ENCODE data around the gene ZBTB43.

The ZBTB43 gene

DNA sequence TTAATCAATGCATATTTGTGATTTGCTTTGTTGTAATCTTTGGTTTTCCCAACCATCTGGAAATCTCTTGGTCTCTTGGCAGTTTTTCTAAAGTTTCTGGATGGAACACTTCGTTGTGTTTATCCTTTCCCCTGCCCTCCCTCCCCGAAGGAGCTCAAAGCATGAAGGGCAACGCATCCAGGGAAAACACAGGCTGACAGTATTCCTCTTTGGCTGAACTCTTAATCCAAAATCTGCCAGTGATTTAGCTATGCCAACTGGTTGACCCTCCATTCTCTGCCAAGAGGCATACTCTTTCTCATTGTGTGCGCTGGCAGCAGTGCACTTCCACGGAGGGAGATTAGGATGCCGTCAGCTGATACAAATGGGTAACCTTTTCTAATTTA lies 76.1 kb downstream of the ZBTB43 start:
- TF ChIP-seq, protein P1, sequence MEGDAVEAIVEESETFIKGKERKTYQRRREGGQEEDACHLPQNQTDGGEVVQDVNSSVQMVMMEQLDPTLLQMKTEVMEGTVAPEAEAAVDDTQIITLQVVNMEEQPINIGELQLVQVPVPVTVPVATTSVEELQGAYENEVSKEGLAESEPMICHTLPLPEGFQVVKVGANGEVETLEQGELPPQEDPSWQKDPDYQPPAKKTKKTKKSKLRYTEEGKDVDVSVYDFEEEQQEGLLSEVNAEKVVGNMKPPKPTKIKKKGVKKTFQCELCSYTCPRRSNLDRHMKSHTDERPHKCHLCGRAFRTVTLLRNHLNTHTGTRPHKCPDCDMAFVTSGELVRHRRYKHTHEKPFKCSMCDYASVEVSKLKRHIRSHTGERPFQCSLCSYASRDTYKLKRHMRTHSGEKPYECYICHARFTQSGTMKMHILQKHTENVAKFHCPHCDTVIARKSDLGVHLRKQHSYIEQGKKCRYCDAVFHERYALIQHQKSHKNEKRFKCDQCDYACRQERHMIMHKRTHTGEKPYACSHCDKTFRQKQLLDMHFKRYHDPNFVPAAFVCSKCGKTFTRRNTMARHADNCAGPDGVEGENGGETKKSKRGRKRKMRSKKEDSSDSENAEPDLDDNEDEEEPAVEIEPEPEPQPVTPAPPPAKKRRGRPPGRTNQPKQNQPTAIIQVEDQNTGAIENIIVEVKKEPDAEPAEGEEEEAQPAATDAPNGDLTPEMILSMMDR (IDR thresholded peaks at IDR 0.05; ENCODE audit: low read depth, low read length) = no peak
- no peak overlapping the region for H3K4me3 ChIP-seq (ENCODE audit: low read depth, low read length)

DNA sequence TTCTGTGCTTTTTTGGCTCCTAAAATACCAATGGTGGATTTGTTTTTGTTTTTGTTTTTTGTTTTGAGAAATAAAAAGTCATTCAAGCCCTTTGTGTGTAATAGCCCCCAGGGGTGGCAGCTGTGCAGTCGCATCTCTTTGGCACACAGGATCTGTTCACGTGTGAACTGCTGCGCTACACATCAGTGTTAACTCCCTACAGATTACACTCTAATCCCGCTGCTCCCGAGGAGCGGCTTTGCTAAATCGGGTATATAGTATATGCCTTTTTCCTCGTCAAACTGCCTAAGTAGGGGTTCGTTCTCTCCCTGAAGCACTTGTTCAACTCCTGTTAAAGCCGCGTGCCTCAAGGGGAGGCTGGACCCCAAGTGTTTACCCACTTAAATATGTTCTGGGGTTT lies 77.9 kb downstream of the ZBTB43 start:
- TF ChIP-seq, protein P1 (IDR thresholded peaks at IDR 0.05; ENCODE audit: low read depth, low read length) = no peak
- no peak overlapping the region for H3K4me3 ChIP-seq (ENCODE audit: low read depth, low read length)

DNA sequence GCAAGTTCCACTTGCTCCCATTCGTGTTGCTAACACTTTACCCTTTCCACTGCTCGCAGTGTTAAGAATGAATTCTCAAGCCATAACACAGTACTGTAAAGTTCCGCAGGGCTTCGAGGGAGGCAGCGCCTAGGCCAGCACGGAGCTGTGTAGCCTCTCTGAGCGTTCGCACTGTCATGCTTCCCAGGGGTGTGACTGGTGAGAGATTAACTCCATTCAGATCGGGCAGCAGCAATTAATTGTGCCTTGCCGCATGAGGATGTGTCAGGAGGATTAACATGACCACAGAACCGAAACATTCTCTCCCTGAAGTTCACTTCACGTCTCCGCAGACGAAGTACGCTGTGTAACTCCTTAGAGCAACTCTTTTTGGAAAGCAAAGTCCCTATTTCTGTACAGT lies 78.8 kb downstream of the ZBTB43 start:
- H3K4me3 ChIP-seq (ENCODE audit: low read depth, low read length) = no peak overlapping the region
- TF ChIP-seq, protein P1 (IDR thresholded peaks at IDR 0.05; ENCODE audit: low read depth, low read length) = no peak

DNA sequence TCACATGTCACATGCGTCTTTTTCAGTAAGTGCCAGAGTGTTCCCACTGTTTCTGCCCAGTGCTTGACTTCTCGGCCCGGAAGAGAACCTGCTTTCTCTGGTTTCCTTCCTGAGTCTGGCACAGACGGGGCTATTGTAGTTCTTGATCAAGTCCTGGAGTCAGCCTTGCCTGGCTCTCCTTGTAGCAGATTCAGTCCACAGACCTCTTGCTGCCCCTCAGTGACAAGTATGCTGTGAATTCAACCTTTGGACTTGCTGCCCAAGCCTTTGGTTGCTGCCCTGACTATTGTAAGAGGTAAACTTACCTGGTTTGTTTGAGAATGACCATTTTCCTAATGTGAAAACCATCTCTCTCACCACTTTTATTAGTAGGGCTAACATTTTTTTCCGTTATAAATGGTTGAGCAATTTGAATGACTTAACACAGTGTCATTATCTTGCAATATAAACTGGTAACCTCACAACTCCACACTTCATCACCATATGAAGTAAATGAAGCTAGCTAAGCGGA lies 80.3 kb downstream of the ZBTB43 start:
- TF ChIP-seq, protein P1 (IDR thresholded peaks at IDR 0.05; ENCODE audit: low read depth, low read length) = no peak
- no peak overlapping the region for H3K4me3 ChIP-seq (ENCODE audit: low read depth, low read length)

DNA sequence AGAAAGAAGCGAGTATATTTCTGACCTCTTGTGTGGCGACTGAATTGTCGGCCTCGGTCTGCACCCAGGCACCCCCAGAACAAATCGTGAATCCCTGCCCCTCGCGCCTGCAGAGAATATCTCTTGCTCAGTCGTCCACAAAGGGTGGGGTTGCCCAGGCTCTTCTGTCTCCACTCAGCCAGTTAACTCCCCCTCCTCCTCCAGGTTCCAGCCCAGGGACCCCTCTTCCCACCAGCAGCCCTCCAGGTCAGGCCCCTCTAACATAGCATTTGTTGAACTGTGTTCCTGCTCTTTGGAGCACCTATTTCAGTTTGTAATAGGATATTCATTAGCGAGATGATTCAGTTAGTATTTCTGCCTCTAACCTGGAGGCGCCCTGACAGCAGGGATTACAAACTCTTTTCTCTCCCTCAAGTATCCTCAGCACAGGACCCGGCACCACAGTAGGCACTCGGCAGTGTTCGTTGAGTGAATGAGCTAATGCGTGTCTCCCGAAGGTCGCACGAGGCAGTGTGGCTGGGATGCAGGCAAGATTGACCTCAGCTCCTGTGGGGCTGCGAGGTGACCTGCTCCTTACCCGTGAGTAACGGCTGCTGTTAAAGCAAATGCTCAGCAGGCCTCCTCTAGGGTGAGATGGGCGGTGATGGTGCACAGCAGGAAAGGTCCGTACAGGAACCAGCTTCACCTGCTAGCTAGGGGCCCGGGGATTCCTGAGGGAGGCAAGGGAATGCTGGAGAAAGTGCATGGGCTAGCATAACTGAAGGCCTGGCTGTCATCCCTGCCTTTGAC lies 81.4 kb downstream of the ZBTB43 start:
- TF ChIP-seq, protein P1 (IDR thresholded peaks at IDR 0.05; ENCODE audit: low read depth, low read length) = no peak
- H3K4me3 ChIP-seq (ENCODE audit: low read depth, low read length) = no peak overlapping the region

GRCh38 chr9:126886897-126887296 lies 82.1 kb downstream of the ZBTB43 start:
- TF ChIP-seq, protein P1 (IDR thresholded peaks at IDR 0.05; ENCODE audit: low read depth, low read length) = no peak

More at GRCh38 chr9:126886897-126887296, 82.1 kb downstream of the ZBTB43 start:
- H3K4me3 ChIP-seq (ENCODE audit: low read depth, low read length) = no peak overlapping the region

Data from WI38 (cell line).